K562 (cell line): ENCODE measurements around the gene TEPSIN. TPM values are rescaled to one million over a fixed set of nuclear protein-coding genes. Genes with fewer than 3 reads are reported as not detected.

Source experiments
- ATAC-seq: fragments of 200-7000 bp; cut with Tn5 transposase; 3 replicates; pipeline ENCODE4 v1.9.1; 2020; ENCODE audit warnings: moderate library complexity
- BruUV-seq: library from RNA; stranded (reverse); fragments of 400-500 nt; replicated peaks from 2 replicates; lab custom pipeline; 2021; lab: Mats Ljungman, UMichigan
- CTCF ChIA-PET: fragments of 300-600 bp; formaldehyde crosslinking; extraction: SDS; loops from one replicate; lab custom pipeline; 2021; ENCODE audit warnings: low intra/inter-chr PET ratio; lab: Yijun Ruan, JAX
- POLR2A ChIA-PET: fragments of 300-600, 350-650 bp; sonication (Branson Sonifier 250); formaldehyde crosslinking; extraction: SDS; loops from one replicate; lab custom pipeline; 2021; ENCODE audit warnings: antibody characterized with exemption, inconsistent platforms; lab: Yijun Ruan, JAX
- DNase-seq, 4 experiments: peaks; one replicate each; pipeline versions ENCODE4 v3.0.0 to v3.0.0-alpha.2; 2011 to 2018; ENCODE audit warnings: low spot score in 3 of 4, mixed read lengths in 3 of 4; ENCODE audit errors: extremely low read depth in 1 of 4
- FAIRE-seq: peaks from 2 replicates; lab custom pipeline; 2011; peaks lifted over from hg19 to GRCh38; lab: Jason Lieb, UNC
- H2AFZ ChIP-seq: 2 replicates; pipeline ENCODE4 v1.6.0; 2011; ENCODE audit warnings: low read depth, low read length, control low read depth, inconsistent platforms
- H3K27ac ChIP-seq: fragments of 200-600 bp; 3 replicates; pipeline ENCODE4 v1.8.0; 2011; ENCODE audit warnings: low read depth, mild to moderate bottlenecking, control low read depth, inconsistent platforms, low read length, moderate library complexity, mixed read lengths; ENCODE audit errors: extremely low read depth
- H3K27me3 ChIP-seq, 2 experiments: fragments of 300-600 bp in 1 of 2; 2 replicates in 1 of 2; 3 replicates in 1 of 2; pipeline versions ENCODE4 v1.6.0 to v1.8.0; 2011; ENCODE audit warnings: inconsistent platforms in 2 of 2, low read length in 2 of 2, mild to moderate bottlenecking in 1 of 2, mixed read lengths in 1 of 2, moderate library complexity in 1 of 2; ENCODE audit not compliant: control insufficient read depth in 2 of 2, insufficient read depth in 2 of 2
- H3K36me3 ChIP-seq: fragments of 300-600 bp; 3 replicates; pipeline ENCODE4 v1.8.0; 2011; ENCODE audit warnings: mild to moderate bottlenecking, low read length, inconsistent platforms; ENCODE audit not compliant: control insufficient read depth, insufficient read depth
- H3K4me1 ChIP-seq, 2 experiments: fragments of 200-600 bp in 1 of 2; replicated peaks in 1 of 2; 2 replicates in 1 of 2; 3 replicates in 1 of 2; pipeline versions ENCODE4 v1.5.1 to v1.8.0; 2011; ENCODE audit warnings: inconsistent platforms in 2 of 2, low read length in 2 of 2, mild to moderate bottlenecking in 1 of 2, mixed read lengths in 1 of 2, moderate library complexity in 1 of 2; ENCODE audit not compliant: control insufficient read depth in 2 of 2, insufficient read depth in 2 of 2
- H3K4me2 ChIP-seq: 2 replicates; pipeline ENCODE4 v1.6.1; 2011; ENCODE audit warnings: low read length, control low read depth, inconsistent platforms, mixed read lengths; ENCODE audit not compliant: insufficient read depth
- H3K4me3 ChIP-seq: fragments of 200-600 bp; sonication (generic), shearing (Covaris generic); 2 replicates; pipeline ENCODE4 v1.5.1; 2016; ENCODE audit warnings: control low read depth, inconsistent platforms
- H3K79me2 ChIP-seq: fragments of 200-600 bp; 3 replicates; pipeline ENCODE4 v1.8.0; 2011; ENCODE audit warnings: low read length, inconsistent platforms; ENCODE audit not compliant: control insufficient read depth, insufficient read depth
- H3K9ac ChIP-seq, 2 experiments: 2 replicates each; pipeline versions ENCODE4 v1.6.0 to v1.6.1; 2011; ENCODE audit warnings: low read depth in 2 of 2, low read length in 2 of 2, control low read depth in 1 of 2, inconsistent platforms in 1 of 2, mild to moderate bottlenecking in 1 of 2, mixed read lengths in 1 of 2; ENCODE audit not compliant: insufficient read depth in 1 of 2
- H3K9me1 ChIP-seq: one replicate; pipeline ENCODE4 v1.6.0; 2011; ENCODE audit warnings: inconsistent platforms, mild to moderate bottlenecking, low read length, moderate library complexity; ENCODE audit not compliant: control insufficient read depth, insufficient read depth
- H3K9me3 ChIP-seq: replicated peaks from 2 replicates; pipeline ENCODE4 v1.5.1; 2011; ENCODE audit warnings: low read depth, low read length, inconsistent platforms; ENCODE audit not compliant: control insufficient read depth, insufficient read depth
- H4K20me1 ChIP-seq: replicated peaks from 2 replicates; pipeline ENCODE4 v1.6.1; 2011; ENCODE audit warnings: low read length, inconsistent platforms, mixed read lengths; ENCODE audit not compliant: control insufficient read depth, insufficient read depth
- BCLAF1 ChIP-seq, 2 experiments: fragments of 450-650 bp in 1 of 2; IDR thresholded peaks; 2 replicates each; pipeline ENCODE4 v1.6.1; 2011 to 2017; ENCODE audit warnings: low read depth in 2 of 2, antibody characterized with exemption in 1 of 2, borderline replicate concordance in 1 of 2, low read length in 1 of 2, mild to moderate bottlenecking in 1 of 2, mixed read lengths in 1 of 2; ENCODE audit not compliant: control insufficient read depth in 1 of 2
- CXXC5 ChIP-seq: fragments of 250-450 bp; sonication (Bioruptor Pico); IDR thresholded peaks from 2 replicates; pipeline ENCODE4 v1.8.0; 2022; ENCODE audit warnings: inconsistent platforms, mild to moderate bottlenecking, moderate library complexity
- E2F5 ChIP-seq: sonication (generic); formaldehyde crosslinking; IDR thresholded peaks from 2 replicates; pipeline ENCODE4 v1.8.0; 2022; ENCODE audit warnings: mild to moderate bottlenecking, missing genetic modification reagents
- FOXA1 ChIP-seq: fragments of 450-650 bp; IDR thresholded peaks from 2 replicates; pipeline ENCODE4 v1.6.1; 2016; ENCODE audit warnings: mild to moderate bottlenecking, borderline replicate concordance
- MCM2 ChIP-seq: fragments of 450-650 bp; IDR thresholded peaks from 2 replicates; pipeline ENCODE4 v1.6.1; 2017; ENCODE audit warnings: low read depth, mild to moderate bottlenecking
- RFX1 ChIP-seq: fragments of 450-650 bp; IDR thresholded peaks from 2 replicates; pipeline ENCODE4 v1.6.1; 2016; ENCODE audit warnings: mild to moderate bottlenecking, moderate library complexity
- ZNF280A ChIP-seq: fragments of 450-650 bp; IDR thresholded peaks from 2 replicates; pipeline ENCODE4 v1.6.1; 2018; ENCODE audit warnings: mild to moderate bottlenecking, low read depth; ENCODE audit not compliant: partially characterized antibody
- ZNF707 ChIP-seq: fragments of 250-450 bp; sonication (Bioruptor Pico); conservative IDR thresholded peaks from 2 replicates; pipeline ENCODE4 v1.8.0; 2022; ENCODE audit warnings: inconsistent platforms, mild to moderate bottlenecking, moderate library complexity
- WGBS: fragments of 100-300 bp; shearing (Covaris generic); methylation state at CpG from one replicate; pipeline ENCODE4 v1.1.6; 2016; ENCODE audit warnings: low coverage, mixed read lengths; ENCODE audit not compliant: insufficient coverage; ENCODE audit errors: missing lambda C conversion rate; 5-methylcytosine and 5-hydroxymethylcytosine counted together
- in situ Hi-C: fragments of 300-500 bp; cut with MboI; formaldehyde crosslinking; loops from 4 replicates; pipeline ENCODE4 v1.15.0; 2018; ENCODE audit warnings: inconsistent platforms, mixed read lengths
- intact Hi-C: fragments of 100-400 bp; cut with micrococcal nuclease; formaldehyde crosslinking; loops from 2 replicates; pipeline ENCODE4 v1.14.2; 2022
- polyA plus RNA-seq, 8 experiments: library from polyadenylated mRNA; depleted of rRNA in 4 of 8; stranded (reverse) in 5 of 8; unstranded in 3 of 8; fragments of >200 nt; fragmentation: Nextera tagmentation in 2 of 8; fragmentation: Illumina TruSeq in 1 of 8; extraction: Ambion mirVana in 2 of 8; extraction: Trizol in 1 of 8; gene quantifications; 2 replicates each; pipeline versions ENCODE4 v1.2.1 to v1.2.3, GENCODE V29; 2011 to 2014; ENCODE audit warnings: inconsistent platforms in 1 of 8, missing spikeins in 1 of 8
- total RNA-seq, 7 experiments: library from RNA; depleted of rRNA in 6 of 7; stranded (reverse); fragments of >200 nt in 6 of 7; fragmentation: Illumina TruSeq in 2 of 7; extraction: Trizol in 2 of 7; gene quantifications; 2 replicates each; pipeline versions ENCODE4 v1.2.1 to v1.2.3, GENCODE V29; 2011 to 2021; ENCODE audit warnings: low replicate concordance in 1 of 7

The TEPSIN gene
- total and polyA plus RNA-seq, 9 of the 15 experiments (the other 6 are each of a cell fraction or from before 2014, with no cell fraction given) = 0.80 to 29.8 (median 5.3) TPM

- no peaks in the 10 kb centered on the region for H3K9me3 ChIP-seq
- H3K79me2 ChIP-seq = no peaks in the 10 kb centered on the region
- 0 out of 3 replicates have a peak, but pooled peaks cover 3% of the 10 kb centered on the region for H3K36me3 ChIP-seq
- no peak overlapping the region for H3K9ac ChIP-seq
- no peak overlapping the region for H2AFZ ChIP-seq
- H3K9me1 ChIP-seq = no peaks in the 10 kb centered on the region
- H3K27me3 ChIP-seq = no peaks in the 10 kb centered on the region
- FAIRE-seq (no peak), ATAC-seq (no peak), DNase-seq (no peak)
- no peaks in the 10 kb centered on the region for H4K20me1 ChIP-seq
- WGBS = 82% methylated on average over 9 of the region's 16 CpGs
- CTCF ChIA-PET = no interaction called here
- peaks cover 0 to 20% of the 10 kb centered on the region in 2 experiments; a peak in 2 of 5 replicates for H3K4me1 ChIP-seq
- H3K4me3 ChIP-seq = no peak overlapping the region
- no peak overlapping the region for H3K27ac ChIP-seq
- in situ Hi-C loops (no loop called here), intact Hi-C loops (no loop called here)
- H3K4me2 ChIP-seq = no peak overlapping the region
- no TSS peak for BruUV-seq
- no peak for TF ChIP-seq ZNF280A
- POLR2A ChIA-PET = interaction anchor here (0.5 kb wide), 1 partner anchor 141 kb away, joined by 3 read pairs; no protein-coding TSS in a partner anchor
These were observed 29.7 kb downstream of the TEPSIN start for GRCh38 chr17:81209141-81209540.

- CTCF ChIA-PET = no interaction called here
- POLR2A ChIA-PET = interaction anchor here (0.5 to 0.6 kb wide), 2 partner anchors 140 to 159 kb away, joined by 3 to 4 read pairs; no protein-coding TSS in a partner anchor
These were observed 30.2 kb downstream of the TEPSIN start for GRCh38 chr17:81208651-81209050.

More at GRCh38 chr17:81208651-81209050, 30.2 kb downstream of the TEPSIN start:
- Histone ChIP-seq H3K4me2 (no peak overlapping the region), H3K9me1 (no peaks in the 10 kb centered on the region), H3K9ac (no peak overlapping the region), H3K27me3 (no peaks in the 10 kb centered on the region), H3K4me3 (no peak overlapping the region), H4K20me1 (no peaks in the 10 kb centered on the region), H3K27ac (no peak overlapping the region), H3K9me3 (no peaks in the 10 kb centered on the region), H3K79me2 (no peaks in the 10 kb centered on the region), H3K36me3 (0 out of 3 replicates have a peak, but pooled peaks cover 3% of the 10 kb centered on the region), H2AFZ (no peak overlapping the region), H3K4me1 (peaks cover 0 to 20% of the 10 kb centered on the region in 2 experiments; a peak in 2 of 5 replicates)
- WGBS = 94% methylated on average over 9 of the region's 10 CpGs
- no TSS peak for BruUV-seq
- DNase-seq (no peak), ATAC-seq (no peak), FAIRE-seq (no peak)
- TF ChIP-seq ZNF707 (CRISPR knock-in tag) (no peak), FOXA1 (no peak), BCLAF1 (IDR thresholded peaks at IDR 0.05; ENCODE audit: borderline replicate concordance in 1 of 2, control insufficient read depth in 1 of 2, low read depth in 2 of 2, low read length in 1 of 2) (no peak), CXXC5 (CRISPR knock-in tag) (no peak), MCM2 (no peak), E2F5 (CRISPR knock-in tag) (no peak), RFX1 (no peak)
- in situ Hi-C loops = no loop called here
- intact Hi-C loops = no loop called here
